Lower leg skin (tissue), 3 donors: Measurements from ENCODE around the gene GNL3.

Source experiments
- CTCF ChIP-seq, 3 donors: fragments of 450-650 bp; IDR thresholded peaks; one replicate each; pipeline ENCODE4 v1.5.1; 2016; ENCODE audit warnings: antibody characterized with exemption in 3 of 3, mild to moderate bottlenecking in 3 of 3, moderate library complexity in 2 of 3
- POLR2A ChIP-seq, 2 donors: fragments of 450-650 bp; IDR thresholded peaks; one replicate each; pipeline ENCODE4 v1.6.1; 2016 to 2017; ENCODE audit warnings: antibody characterized with exemption in 2 of 2, mild to moderate bottlenecking in 1 of 2, moderate library complexity in 1 of 2

DNA sequence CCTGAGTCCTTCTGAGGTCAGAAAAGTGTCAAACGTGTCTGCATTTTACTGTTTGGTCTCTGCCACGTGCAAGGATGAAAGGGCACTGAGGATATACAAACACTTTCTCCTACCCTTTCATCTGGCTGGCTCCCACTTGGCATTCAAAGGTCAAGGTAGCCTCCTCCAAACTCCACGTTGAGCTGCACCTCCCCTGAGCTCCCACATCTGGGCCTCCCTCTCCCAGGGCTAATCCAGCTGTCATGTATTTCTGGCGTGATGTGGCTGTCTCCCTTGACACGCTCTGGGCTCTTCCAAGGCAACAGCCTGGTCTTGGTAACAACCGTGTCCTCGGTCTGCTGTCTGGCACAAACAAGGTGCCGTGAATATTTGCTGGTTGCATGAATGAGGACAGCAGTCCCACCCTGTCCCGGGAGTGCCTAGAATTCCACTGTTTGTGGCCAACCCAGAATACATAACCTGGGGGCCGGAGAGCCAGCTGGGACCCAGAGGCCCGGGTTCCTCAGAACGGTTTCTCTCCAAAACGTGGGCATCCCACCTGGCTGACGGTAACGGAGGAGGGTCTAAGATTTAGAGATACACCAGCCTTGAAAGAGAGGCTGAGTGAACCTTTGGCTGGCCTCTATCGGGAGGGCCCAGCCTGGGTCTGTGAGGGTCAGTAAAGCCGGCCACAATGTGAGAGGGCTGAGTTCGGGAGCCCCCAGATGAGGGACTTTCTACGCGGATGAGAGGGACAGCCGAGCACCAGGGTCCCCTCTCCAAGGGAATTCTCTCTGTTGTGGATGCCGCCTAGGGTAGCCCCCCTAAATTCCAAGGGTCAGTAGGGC, 19.0 kb downstream of the GNL3 start:
- TF ChIP-seq CTCF (IDR thresholded peaks at IDR 0.05) (no peak), POLR2A (IDR thresholded peaks at IDR 0.05) (no peak)
